Measurements from ENCODE around the gene TMEM218.
A peak's percentile ranks its signal among the peaks of the same experiment; 100 is the strongest.
"Not testable (repeated sequence)": the region's sequence is repeated elsewhere in the genome, so short reads cannot be mapped to it uniquely, and the experiment has no call there.

The TMEM218 gene

GRCh38 chr11:125090816-125091215 is 20.6 kb downstream of the TMEM218 start:
- no peak for FAIRE-seq
- DNase-seq (ENCODE audit: low spot score) = no peak

GRCh38 chr11:125090151-125090550 is 21.3 kb downstream of the TMEM218 start:
- FAIRE-seq; DNase-seq (ENCODE audit: low spot score): not testable (repeated sequence)

- not testable (repeated sequence) for FAIRE-seq; DNase-seq (ENCODE audit: low spot score)
These were observed 21.9 kb downstream of the TMEM218 start for GRCh38 chr11:125089481-125089880.

- FAIRE-seq (no peak), DNase-seq (ENCODE audit: low spot score) (no peak)
These were observed 22.6 kb downstream of the TMEM218 start for GRCh38 chr11:125088576-125089455.

- FAIRE-seq (no peak), DNase-seq (ENCODE audit: low spot score) (no peak)
These were observed 23.3 kb downstream of the TMEM218 start for GRCh38 chr11:125088123-125088522.

GRCh38 chr11:125086633-125087296 is 24.7 kb downstream of the TMEM218 start:
- FAIRE-seq = no peak
- DNase-seq (ENCODE audit: low spot score) = no peak

- DNase-seq (ENCODE audit: low spot score) = no peak
- FAIRE-seq = no peak
These were observed 25.9 kb downstream of the TMEM218 start for GRCh38 chr11:125085301-125086081.

GRCh38 chr11:125084761-125085231 is 26.6 kb downstream of the TMEM218 start:
- DNase-seq (ENCODE audit: low spot score) (no peak), FAIRE-seq (no peak)

GRCh38 chr11:125084057-125084416 is 27.4 kb downstream of the TMEM218 start:
- no peak for DNase-seq (ENCODE audit: low spot score)
- FAIRE-seq = no peak

GRCh38 chr11:125083312-125084056 is 27.9 kb downstream of the TMEM218 start:
- DNase-seq (ENCODE audit: low spot score) (no peak), FAIRE-seq (no peak)

- FAIRE-seq (peak; percentile 52), DNase-seq (ENCODE audit: low spot score) (peak; percentile 78)
These were observed 28.7 kb downstream of the TMEM218 start for GRCh38 chr11:125082611-125083311.

GRCh38 chr11:125082040-125082439 is 29.4 kb downstream of the TMEM218 start:
- DNase-seq (ENCODE audit: low spot score) = no peak

GRCh38 chr11:125081098-125081798 is 30.2 kb downstream of the TMEM218 start:
- DNase-seq (ENCODE audit: low spot score) (no peak), FAIRE-seq (no peak)

More at GRCh38 chr11:125082040-125082439, 29.4 kb downstream of the TMEM218 start:
- no peak for FAIRE-seq

- FAIRE-seq (no peak), DNase-seq (ENCODE audit: low spot score) (no peak)
These were observed 30.9 kb downstream of the TMEM218 start for GRCh38 chr11:125080531-125080911.

GRCh38 chr11:125079878-125080530 is 31.4 kb downstream of the TMEM218 start:
- FAIRE-seq = no peak
- DNase-seq (ENCODE audit: low spot score) = no peak

- DNase-seq (ENCODE audit: low spot score) (peak; percentile 97), FAIRE-seq (peak; percentile 94)
These were observed 32.1 kb downstream of the TMEM218 start for GRCh38 chr11:125079151-125079877.

- DNase-seq (ENCODE audit: low spot score) (no peak), FAIRE-seq (no peak)
These were observed 32.8 kb downstream of the TMEM218 start for GRCh38 chr11:125078516-125079140.

- DNase-seq (ENCODE audit: low spot score) (no peak), FAIRE-seq (no peak)
These were observed 33.4 kb downstream of the TMEM218 start for GRCh38 chr11:125078016-125078415.
